KMS-11 (cell line): ENCODE measurements around the gene HECW1.
"Not testable (repeated sequence)": the region's sequence is repeated elsewhere in the genome, so short reads cannot be mapped to it uniquely, and the experiment has no call there.

Experiments used
- H2AFZ ChIP-seq: fragments of 200-600 bp; sonication (generic); 2 replicates; pipeline ENCODE4 v1.6.1; 2016; ENCODE audit warnings: antibody characterized with exemption, mixed run types, low read depth
- H3K27ac ChIP-seq: fragments of 200-600 bp; sonication (generic); 2 replicates; pipeline ENCODE4 v1.6.1; 2016; ENCODE audit warnings: mild to moderate bottlenecking, mixed run types
- H3K27me3 ChIP-seq: fragments of 200-600 bp; sonication (generic); 2 replicates; pipeline ENCODE4 v1.6.1; 2017; ENCODE audit warnings: mild to moderate bottlenecking, low read depth, mixed run types, moderate library complexity; ENCODE audit not compliant: insufficient read depth
- H3K36me3 ChIP-seq: fragments of 200-600 bp; sonication (generic); 2 replicates; pipeline ENCODE4 v1.6.1; 2017; ENCODE audit warnings: mild to moderate bottlenecking, mixed run types; ENCODE audit not compliant: insufficient read depth
- H3K4me1 ChIP-seq: fragments of 200-600 bp; sonication (generic); 2 replicates; pipeline ENCODE4 v1.6.1; 2016; ENCODE audit warnings: mild to moderate bottlenecking, low read depth, mixed run types; ENCODE audit not compliant: poor library complexity, severe bottlenecking
- H3K4me2 ChIP-seq: fragments of 200-600 bp; sonication (generic); 2 replicates; pipeline ENCODE4 v1.7.0; 2016; ENCODE audit warnings: mild to moderate bottlenecking, mixed run types
- H3K4me3 ChIP-seq: fragments of 200-600 bp; sonication (generic); IDR thresholded peaks from 2 replicates; pipeline ENCODE4 v1.6.1; 2017; ENCODE audit warnings: low read depth, low read length, mixed read lengths; ENCODE audit not compliant: insufficient read depth
- H3K79me2 ChIP-seq: fragments of 200-600 bp; sonication (generic); 2 replicates; pipeline ENCODE4 v1.6.1; 2016; ENCODE audit warnings: low read depth, mixed run types; ENCODE audit not compliant: insufficient read depth
- H3K9ac ChIP-seq: fragments of 200-600 bp; sonication (generic); 2 replicates; pipeline ENCODE4 v1.6.1; 2016; ENCODE audit warnings: mild to moderate bottlenecking, mixed run types
- H4K20me1 ChIP-seq: fragments of 200-600 bp; sonication (generic); 2 replicates; pipeline ENCODE4 v1.6.1; 2016; ENCODE audit warnings: mild to moderate bottlenecking, mixed run types; ENCODE audit not compliant: insufficient read depth
- CTCF ChIP-seq: fragments of 200-600 bp; sonication (generic); conservative IDR thresholded peaks from 2 replicates; pipeline ENCODE4 v1.6.1; 2017; ENCODE audit warnings: low read depth, mild to moderate bottlenecking, antibody characterized with exemption, low read length, moderate library complexity, mixed read lengths

HECW1 gene

GRCh38 chr7:43569424-43569823 is 457.0 kb downstream of the HECW1 start:
- Histone ChIP-seq H4K20me1 (no peaks in the 10 kb centered on the region), H3K27me3 (no peaks in the 10 kb centered on the region), H3K4me3 (no peak overlapping the region), H3K79me2 (no peaks in the 10 kb centered on the region), H3K4me1 (peaks cover 22% of the 10 kb centered on the region), H3K9ac (no peak overlapping the region), H2AFZ (no peak overlapping the region), H3K27ac (no peak overlapping the region), H3K4me2 (no peak overlapping the region), H3K36me3 (no peaks in the 10 kb centered on the region)
- no peak for TF ChIP-seq CTCF

DNA sequence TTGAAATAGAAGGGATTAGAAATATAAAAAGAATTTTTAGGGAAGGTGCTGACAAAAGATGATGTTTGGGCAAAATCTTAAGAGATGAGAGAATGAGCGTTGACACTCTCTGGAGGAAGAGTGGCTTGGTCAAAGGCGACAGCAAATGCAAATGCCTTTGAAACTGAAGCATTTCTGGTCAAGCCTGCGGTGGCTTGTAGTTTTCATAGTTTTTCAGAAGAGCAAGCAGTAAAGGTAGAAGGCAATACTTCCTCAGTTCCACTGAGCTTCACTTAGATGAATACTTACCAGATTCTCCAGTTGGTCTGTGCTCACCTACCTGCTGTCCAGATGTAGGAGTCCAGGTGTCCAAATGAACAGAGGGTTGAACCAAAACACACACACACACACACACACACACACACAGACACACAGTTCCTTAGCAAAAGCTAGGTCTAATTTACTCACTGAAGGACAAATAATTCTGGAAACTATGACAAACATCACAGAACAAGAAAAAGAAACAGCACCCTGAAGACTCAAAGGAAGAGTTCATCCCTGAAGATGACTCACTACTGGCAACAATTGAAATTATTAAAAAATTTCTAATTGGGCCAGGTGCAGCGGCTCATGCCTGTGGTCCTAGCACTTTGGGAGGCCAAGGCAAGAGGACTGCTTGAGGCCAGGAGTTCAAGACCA is 458.4 kb downstream of the HECW1 start:
- Histone ChIP-seq H3K36me3 (no peaks in the 10 kb centered on the region), H3K27ac (no peak overlapping the region), H3K4me3 (no peak overlapping the region), H4K20me1 (no peaks in the 10 kb centered on the region), H3K4me2 (no peak overlapping the region), H3K79me2 (no peaks in the 10 kb centered on the region), H2AFZ (no peak overlapping the region), H3K4me1 (peaks cover 22% of the 10 kb centered on the region), H3K9ac (no peak overlapping the region), H3K27me3 (no peaks in the 10 kb centered on the region)
- TF ChIP-seq CTCF: no peak

GRCh38 chr7:43572516-43573049 is 460.1 kb downstream of the HECW1 start:
- Histone ChIP-seq H3K9ac (no peak overlapping the region; the same call in 1 of the 2 replicates), H4K20me1 (no peaks in the 10 kb centered on the region), H3K79me2 (no peaks in the 10 kb centered on the region), H3K4me1 (peaks cover 22% of the 10 kb centered on the region), H3K27ac (peak overlapping the region; percentile 64; the same call in 1 of the 2 replicates), H3K4me3 (no peak overlapping the region), H3K27me3 (no peaks in the 10 kb centered on the region), H2AFZ (no peak overlapping the region), H3K36me3 (no peaks in the 10 kb centered on the region), H3K4me2 (peak overlapping the region; percentile 41; the same call in 1 of the 2 replicates)
- no peak for TF ChIP-seq CTCF

GRCh38 chr7:43573832-43574231 is 461.4 kb downstream of the HECW1 start:
- H3K36me3 ChIP-seq, H3K4me3 ChIP-seq, H3K27me3 ChIP-seq, H2AFZ ChIP-seq, H3K4me2 ChIP-seq, H3K79me2 ChIP-seq, H3K27ac ChIP-seq, H3K9ac ChIP-seq, H4K20me1 ChIP-seq: not testable (repeated sequence)
- peaks cover 22% of the 10 kb centered on the region for H3K4me1 ChIP-seq

GRCh38 chr7:43575506-43575905 is 463.1 kb downstream of the HECW1 start:
- no peak overlapping the region for H2AFZ ChIP-seq
- H3K9ac ChIP-seq: no peak overlapping the region
- no peak overlapping the region for H3K27ac ChIP-seq
- no peak overlapping the region for H3K4me3 ChIP-seq
- no peaks in the 10 kb centered on the region for H3K27me3 ChIP-seq
- H3K79me2 ChIP-seq: no peaks in the 10 kb centered on the region
- no peaks in the 10 kb centered on the region for H4K20me1 ChIP-seq
- peaks cover 22% of the 10 kb centered on the region for H3K4me1 ChIP-seq
- no peaks in the 10 kb centered on the region for H3K36me3 ChIP-seq
- H3K4me2 ChIP-seq: no peak overlapping the region
- TF ChIP-seq CTCF: no peak
